T-helper 1 cell treated with Interleukin-12 subunit alpha and Interleukin-12 subunit beta and Interleukin-4 antibody, amounts not matched to agents 30 μg/mL and 1 μg/mL, for 36 hours (primary cell): ENCODE measurements around the gene RAD50.
"Not testable (repeated sequence)": the region's sequence is repeated elsewhere in the genome, so short reads cannot be mapped to it uniquely, and the experiment has no call there.

Source experiments
- H3K27ac Mint-ChIP-seq: one replicate; pipeline ENCODE4 v1.8.0; 2021; ENCODE audit warnings: mild to moderate bottlenecking, mixed read lengths
- H3K27me3 Mint-ChIP-seq: one replicate; pipeline ENCODE4 v1.8.0; 2021; ENCODE audit warnings: low read depth, mixed read lengths
- H3K36me3 Mint-ChIP-seq: one replicate; pipeline ENCODE4 v1.8.0; 2021; ENCODE audit warnings: low read depth, mixed read lengths
- H3K4me1 Mint-ChIP-seq: one replicate; pipeline ENCODE4 v1.8.0; 2021; ENCODE audit warnings: low read depth, mixed read lengths
- H3K4me3 Mint-ChIP-seq: one replicate; pipeline ENCODE4 v1.8.0; 2021; ENCODE audit warnings: mild to moderate bottlenecking, moderate library complexity, mixed read lengths
- H3K9me3 Mint-ChIP-seq: one replicate; pipeline ENCODE4 v1.8.0; 2021; ENCODE audit warnings: mixed read lengths

Gene RAD50

DNA sequence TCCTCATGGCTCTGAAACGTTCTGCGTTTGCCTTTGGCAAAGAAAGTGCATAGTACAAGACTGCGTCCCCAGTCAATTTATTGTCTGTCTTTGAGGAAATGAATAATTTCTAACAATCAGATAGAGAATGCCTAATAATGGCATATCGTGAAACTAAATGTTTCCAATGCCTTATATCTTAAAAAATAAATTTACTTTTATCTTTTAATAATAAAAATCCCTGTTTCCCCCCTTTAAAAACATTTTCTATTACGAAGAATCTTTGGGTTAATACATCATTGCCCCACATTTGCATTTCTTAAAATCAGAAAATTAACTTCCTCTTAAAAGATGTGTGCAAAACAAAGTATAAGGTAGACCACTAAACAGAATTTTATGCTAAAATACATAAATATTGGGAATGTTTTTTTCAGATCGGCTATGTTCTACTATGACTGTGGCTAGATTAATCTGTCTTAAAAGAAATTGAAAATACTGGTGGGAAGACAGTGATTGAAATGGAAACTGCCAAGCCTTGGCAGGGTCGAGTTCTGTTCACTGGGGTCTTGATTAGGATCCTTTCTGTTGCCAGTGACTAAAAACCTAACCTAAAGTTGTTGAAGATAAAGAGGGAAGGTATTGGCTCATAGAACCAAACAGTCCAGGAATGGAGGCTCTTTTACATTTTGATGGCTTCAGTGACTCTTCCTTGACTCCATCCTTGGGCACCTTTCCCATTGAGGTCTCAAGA lies 13.1 kb upstream of the RAD50 start, which contains the start of gene IL5:
Gene IL5 (minus strand): TSS at position 51 of the 730 bp plus-strand sequence. CDS start 44 bp downstream, at position 7.
- H3K27ac Mint-ChIP-seq: no peak within 1 kb of the TSS
- no peak within 1 kb of the TSS for H3K4me3 Mint-ChIP-seq
- peaks cover 24% of the 10 kb centered on the region for H3K4me1 Mint-ChIP-seq
- H3K27me3 Mint-ChIP-seq: peaks cover 2% of the 10 kb centered on the region
- H3K36me3 Mint-ChIP-seq: no peaks in the 10 kb centered on the region
- no peaks in the 10 kb centered on the region for H3K9me3 Mint-ChIP-seq

DNA sequence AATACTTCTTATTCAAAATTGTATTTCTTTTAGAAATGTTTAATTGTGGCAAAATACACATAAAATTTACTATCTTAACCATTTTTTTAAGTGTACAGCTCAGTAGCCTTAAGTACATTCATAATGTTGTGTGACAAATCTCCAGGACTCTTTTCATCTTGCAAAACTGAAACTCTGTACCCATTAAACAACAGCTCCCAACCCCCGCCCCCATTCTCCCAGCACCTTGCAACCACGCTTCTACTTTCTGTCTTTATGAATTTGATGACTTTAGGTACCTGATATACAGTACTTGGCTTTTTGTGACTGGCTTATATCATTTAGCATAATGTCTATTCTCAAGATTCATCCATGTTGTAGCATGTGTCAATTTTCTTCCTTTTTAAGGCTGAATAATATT lies 10.7 kb upstream of the RAD50 start:
- H3K27me3 Mint-ChIP-seq: peaks cover 10% of the 10 kb centered on the region
- H3K4me3 Mint-ChIP-seq: no peak overlapping the region
- H3K4me1 Mint-ChIP-seq: peaks cover 19% of the 10 kb centered on the region
- no peaks in the 10 kb centered on the region for H3K36me3 Mint-ChIP-seq
- no peaks in the 10 kb centered on the region for H3K9me3 Mint-ChIP-seq
- H3K27ac Mint-ChIP-seq: no peak overlapping the region

DNA sequence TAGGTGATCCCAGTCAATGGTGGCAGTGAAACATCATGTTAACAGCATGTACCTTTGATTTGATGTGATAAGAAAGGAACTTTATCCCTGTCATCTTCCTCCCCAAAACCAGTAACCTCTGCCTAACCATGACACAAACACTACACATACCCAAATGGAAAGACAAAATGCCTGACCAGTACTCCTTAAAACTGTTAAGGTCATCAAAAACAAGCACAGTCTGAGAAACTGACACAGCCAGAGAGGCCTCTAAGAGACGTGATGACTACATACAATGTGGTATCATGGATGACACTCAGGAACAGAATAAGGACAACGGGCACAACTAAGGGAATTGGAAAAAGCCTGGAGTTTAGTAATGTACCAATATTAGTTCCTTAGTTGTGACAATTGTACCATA lies 9.5 kb upstream of the RAD50 start:
- Mint-ChIP-seq H3K27ac (no peak overlapping the region), H3K36me3 (no peaks in the 10 kb centered on the region), H3K27me3 (peaks cover 10% of the 10 kb centered on the region), H3K9me3 (no peaks in the 10 kb centered on the region), H3K4me3 (no peak overlapping the region), H3K4me1 (peaks cover 19% of the 10 kb centered on the region)

DNA sequence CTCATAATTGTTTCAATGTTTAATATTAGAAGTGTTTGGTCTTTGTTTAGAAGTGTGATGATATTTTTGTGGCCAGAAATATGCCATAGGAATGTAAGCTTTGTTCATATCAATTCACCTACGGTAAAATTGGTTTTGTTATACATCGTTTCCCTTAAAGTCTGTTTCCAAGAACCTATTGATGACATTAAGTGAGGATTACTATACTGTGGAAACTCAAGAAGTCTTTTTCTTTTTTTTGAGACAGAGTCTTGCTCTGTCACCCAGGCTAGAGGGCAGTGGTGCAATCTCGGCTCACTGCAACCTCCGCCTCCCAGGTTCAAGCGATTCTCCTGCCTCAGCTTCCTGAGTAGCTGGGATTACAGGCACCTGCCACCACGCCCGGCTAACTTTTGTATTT lies 7.9 kb upstream of the RAD50 start:
- Mint-ChIP-seq H3K27me3 (peaks cover 10% of the 10 kb centered on the region), H3K4me1 (peaks cover 16% of the 10 kb centered on the region)
- not testable (repeated sequence) for H3K9me3 Mint-ChIP-seq, H3K27ac Mint-ChIP-seq, H3K4me3 Mint-ChIP-seq, H3K36me3 Mint-ChIP-seq

DNA sequence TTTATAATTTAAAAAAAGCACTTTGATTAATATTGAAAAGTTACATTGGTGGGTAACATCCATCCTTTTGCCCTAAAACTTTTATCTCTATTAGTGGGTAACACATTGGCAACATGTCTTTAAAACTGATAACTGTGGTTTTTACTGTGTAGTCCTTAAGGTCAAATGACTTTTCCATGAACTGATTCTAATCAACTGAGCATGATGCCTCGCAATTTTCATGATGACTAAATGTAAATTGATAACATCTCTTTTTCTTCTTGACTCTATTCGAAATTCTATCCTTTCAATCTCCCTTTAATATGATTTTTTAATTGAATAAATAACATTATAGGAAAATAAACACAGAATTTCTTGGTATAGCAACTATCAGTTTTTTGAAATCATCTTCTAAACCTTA lies 7.2 kb upstream of the RAD50 start:
- peaks cover 12% of the 10 kb centered on the region for H3K4me1 Mint-ChIP-seq
- no peaks in the 10 kb centered on the region for H3K9me3 Mint-ChIP-seq
- no peak overlapping the region for H3K4me3 Mint-ChIP-seq
- no peaks in the 10 kb centered on the region for H3K36me3 Mint-ChIP-seq
- H3K27me3 Mint-ChIP-seq: peaks cover 10% of the 10 kb centered on the region
- no peak overlapping the region for H3K27ac Mint-ChIP-seq

DNA sequence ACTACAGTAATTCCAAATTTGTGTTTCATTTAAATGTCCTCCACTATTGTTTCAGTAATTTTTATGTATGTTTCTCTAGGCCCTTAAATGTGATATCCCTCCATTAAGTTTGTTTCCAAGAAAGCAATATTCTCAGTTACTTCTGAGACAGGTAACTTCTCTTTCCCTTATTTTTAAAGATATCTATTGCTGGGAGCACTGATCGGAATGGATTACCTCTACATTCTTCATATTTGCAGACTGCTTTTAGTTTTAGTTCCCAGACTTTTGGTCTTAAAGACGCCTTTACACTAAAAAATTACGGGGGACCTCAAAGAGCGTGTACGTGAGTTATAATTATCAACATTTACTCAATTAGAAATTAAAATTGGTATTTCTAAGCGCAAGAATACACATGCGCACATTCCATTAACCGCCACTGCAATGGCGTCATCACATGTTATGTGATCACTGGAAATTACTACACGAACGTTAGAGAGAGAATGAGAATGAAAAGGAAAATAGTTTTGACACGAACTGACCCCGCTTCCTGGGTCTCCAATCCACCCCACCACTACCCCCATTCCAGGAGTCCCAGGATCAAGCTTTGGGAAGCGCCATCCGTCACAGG lies 519 bp upstream of the RAD50 start:
- peaks cover 2% of the 10 kb centered on the region for H3K36me3 Mint-ChIP-seq
- peak overlapping the region; percentile 95 for H3K27ac Mint-ChIP-seq

DNA sequence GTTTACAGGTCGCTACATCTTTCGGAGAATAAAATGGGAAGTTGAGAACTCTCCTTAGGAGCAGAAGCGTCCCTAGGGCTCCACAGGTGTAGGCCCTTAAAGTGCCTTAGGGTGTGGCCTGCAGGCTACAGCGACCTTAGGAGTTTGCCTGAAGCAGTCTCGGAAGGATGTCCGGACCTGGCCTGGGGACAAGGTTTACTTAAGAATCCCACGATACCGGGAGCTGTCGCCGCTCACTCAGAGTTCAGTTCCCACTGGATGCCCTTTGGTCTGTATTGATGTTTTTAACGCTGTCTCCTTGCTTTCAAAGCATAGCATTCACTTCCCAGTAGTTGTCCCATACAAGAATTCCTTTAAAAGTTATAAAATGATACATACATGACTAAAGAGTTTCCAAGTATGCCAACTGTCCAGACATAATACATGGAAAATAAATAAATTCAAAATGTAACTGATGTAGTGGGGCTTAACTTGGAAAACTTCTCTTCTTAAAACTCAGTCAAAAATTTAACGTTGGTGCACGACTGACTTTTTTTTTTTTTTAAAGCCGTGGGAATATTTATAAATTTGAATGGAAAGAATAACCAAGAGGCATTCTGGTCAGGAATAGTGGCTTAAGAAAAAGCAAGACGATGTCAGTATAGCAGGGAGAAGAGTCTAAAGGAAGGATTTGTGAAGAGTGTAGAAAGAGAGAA lies 848 bp downstream of the RAD50 start:
- Mint-ChIP-seq H3K27ac (peak overlapping the region; percentile 95), H3K9me3 (no peaks in the 10 kb centered on the region), H3K27me3 (no peaks in the 10 kb centered on the region), H3K4me3 (peak overlapping the region; percentile 92), H3K36me3 (peaks cover 2% of the 10 kb centered on the region), H3K4me1 (peaks cover 22% of the 10 kb centered on the region)

More for the DNA sequence above, 519 bp upstream of the RAD50 start:
- peaks cover 22% of the 10 kb centered on the region for H3K4me1 Mint-ChIP-seq
- H3K27me3 Mint-ChIP-seq: no peaks in the 10 kb centered on the region
- peak overlapping the region; percentile 92 for H3K4me3 Mint-ChIP-seq
- H3K9me3 Mint-ChIP-seq: no peaks in the 10 kb centered on the region

DNA sequence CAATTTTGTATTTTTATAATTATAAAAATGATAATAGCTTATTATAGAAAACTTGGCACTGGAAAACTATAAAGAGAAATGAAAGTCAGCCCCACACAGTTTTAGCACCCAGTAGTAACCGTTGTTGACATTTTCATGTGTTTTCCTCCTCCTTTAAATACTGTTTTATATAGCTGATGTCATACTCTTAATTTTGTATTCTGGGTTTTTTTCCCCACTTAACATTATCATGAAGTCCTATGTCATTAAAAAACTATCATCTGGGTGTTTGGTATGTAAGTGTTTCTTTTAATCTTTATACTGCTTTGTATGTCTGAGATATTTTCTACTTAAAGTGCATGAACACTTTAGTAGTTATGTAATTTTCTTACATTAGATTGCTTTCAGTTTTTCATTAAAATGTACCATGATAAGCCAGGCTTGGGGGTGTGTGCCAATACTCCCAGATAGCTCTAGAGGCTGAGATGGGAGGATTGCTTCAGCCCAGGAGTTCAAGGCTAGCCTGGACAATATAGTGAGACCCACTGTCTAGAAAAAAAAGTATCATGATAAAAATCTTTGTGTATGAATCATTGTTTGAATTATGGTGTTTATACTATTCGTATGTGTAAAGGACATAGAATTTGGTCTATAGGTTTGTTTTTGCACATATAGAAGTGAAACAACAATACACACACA lies 2.7 kb downstream of the RAD50 start:
- H3K4me1 Mint-ChIP-seq: peaks cover 22% of the 10 kb centered on the region
- no peaks in the 10 kb centered on the region for H3K27me3 Mint-ChIP-seq
- peaks cover 2% of the 10 kb centered on the region for H3K36me3 Mint-ChIP-seq
- H3K4me3 Mint-ChIP-seq: peak overlapping the region; percentile 2
- H3K9me3 Mint-ChIP-seq: no peaks in the 10 kb centered on the region
- no peak overlapping the region for H3K27ac Mint-ChIP-seq

DNA sequence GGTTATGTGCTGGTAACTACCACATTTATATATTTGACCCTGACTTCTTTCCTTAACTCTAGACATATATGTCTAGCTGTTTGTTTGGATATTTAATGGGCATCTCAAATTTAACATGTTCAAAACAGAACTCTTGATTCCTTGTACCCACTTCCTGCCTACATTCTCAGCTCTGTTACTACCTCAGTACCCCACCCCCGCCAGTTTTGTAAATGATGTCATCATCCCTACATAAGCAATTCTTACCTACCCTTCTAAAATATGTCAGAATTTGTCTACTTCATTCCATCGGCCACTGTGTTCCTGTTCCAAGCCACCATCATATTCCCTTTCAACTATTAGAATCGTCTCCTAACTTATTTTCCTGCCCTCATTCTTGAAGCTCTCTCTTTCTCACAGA lies 4.8 kb downstream of the RAD50 start:
- Mint-ChIP-seq H3K27ac (no peak overlapping the region), H3K36me3 (peaks cover 14% of the 10 kb centered on the region), H3K4me3 (no peak overlapping the region), H3K4me1 (peaks cover 27% of the 10 kb centered on the region), H3K27me3 (no peaks in the 10 kb centered on the region), H3K9me3 (peaks cover 6% of the 10 kb centered on the region)

DNA sequence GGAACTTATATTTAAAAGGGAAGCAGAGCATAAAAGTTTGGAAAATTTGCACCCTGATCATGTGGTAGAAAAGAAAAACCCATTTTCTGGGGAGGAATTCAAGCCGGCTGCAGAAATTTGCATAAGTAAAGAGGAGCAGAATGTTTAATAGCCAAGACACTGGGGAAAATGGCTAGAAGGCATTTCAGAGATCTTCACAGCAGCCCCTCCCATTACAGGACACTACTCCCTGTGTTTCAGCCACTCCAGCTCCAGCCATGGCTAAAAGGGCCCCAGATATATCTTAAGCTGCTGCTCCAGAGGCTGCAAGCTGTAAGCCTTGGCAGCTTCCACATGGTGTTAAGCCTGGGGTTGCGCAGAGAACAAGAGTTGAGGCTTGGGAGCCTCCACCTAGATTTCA lies 7.8 kb downstream of the RAD50 start:
- H3K27me3 Mint-ChIP-seq, H3K27ac Mint-ChIP-seq, H3K4me3 Mint-ChIP-seq, H3K9me3 Mint-ChIP-seq: not testable (repeated sequence)
- H3K4me1 Mint-ChIP-seq: peaks cover 17% of the 10 kb centered on the region
- H3K36me3 Mint-ChIP-seq: peaks cover 33% of the 10 kb centered on the region

DNA sequence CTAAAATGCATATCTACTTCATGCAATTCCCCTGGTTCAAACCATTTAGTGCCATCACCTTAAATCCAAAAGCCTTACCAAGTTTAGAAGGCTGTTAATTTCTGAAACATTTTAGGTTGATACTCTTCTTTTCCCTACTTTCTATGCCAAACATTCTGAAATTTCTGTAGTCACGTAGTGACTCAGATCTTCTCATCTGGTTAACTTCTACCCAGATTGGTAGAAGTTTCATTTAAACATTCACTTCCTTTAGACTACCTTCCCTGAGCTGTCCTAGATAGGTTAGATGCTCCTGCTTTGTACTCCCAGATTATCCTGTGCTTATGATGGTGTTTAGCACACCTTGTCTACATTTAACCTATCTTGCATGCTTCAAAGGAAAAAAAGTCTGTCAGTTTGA lies 9.9 kb downstream of the RAD50 start:
- peak overlapping the region; percentile 33 for H3K4me3 Mint-ChIP-seq
- peaks cover 25% of the 10 kb centered on the region for H3K4me1 Mint-ChIP-seq
- no peak overlapping the region for H3K27ac Mint-ChIP-seq
- peaks cover 6% of the 10 kb centered on the region for H3K9me3 Mint-ChIP-seq
- peaks cover 44% of the 10 kb centered on the region for H3K36me3 Mint-ChIP-seq
- no peaks in the 10 kb centered on the region for H3K27me3 Mint-ChIP-seq

DNA sequence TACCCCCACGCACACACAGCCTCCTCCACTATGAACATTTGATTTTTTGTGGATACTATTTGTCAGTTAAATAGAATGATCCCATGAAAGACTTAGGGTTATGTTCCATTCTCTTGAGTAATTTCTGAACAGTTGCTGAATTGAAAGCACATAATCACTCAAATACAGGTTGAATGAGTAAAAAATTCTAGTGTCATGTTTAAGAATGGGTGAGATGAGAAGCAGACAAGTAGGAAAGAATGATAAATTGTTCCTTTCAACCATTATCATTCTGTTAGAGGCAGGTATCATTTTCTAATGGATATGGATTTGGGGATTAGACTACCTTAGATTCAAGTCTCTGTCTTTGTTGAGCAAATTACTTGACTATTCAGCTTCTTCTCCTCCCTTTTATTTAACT lies 19.3 kb downstream of the RAD50 start:
- no peaks in the 10 kb centered on the region for H3K27me3 Mint-ChIP-seq
- no peak overlapping the region for H3K4me3 Mint-ChIP-seq
- H3K4me1 Mint-ChIP-seq: peaks cover 2% of the 10 kb centered on the region
- peaks cover 50% of the 10 kb centered on the region for H3K36me3 Mint-ChIP-seq
- no peak overlapping the region for H3K27ac Mint-ChIP-seq
- peaks cover 10% of the 10 kb centered on the region for H3K9me3 Mint-ChIP-seq

DNA sequence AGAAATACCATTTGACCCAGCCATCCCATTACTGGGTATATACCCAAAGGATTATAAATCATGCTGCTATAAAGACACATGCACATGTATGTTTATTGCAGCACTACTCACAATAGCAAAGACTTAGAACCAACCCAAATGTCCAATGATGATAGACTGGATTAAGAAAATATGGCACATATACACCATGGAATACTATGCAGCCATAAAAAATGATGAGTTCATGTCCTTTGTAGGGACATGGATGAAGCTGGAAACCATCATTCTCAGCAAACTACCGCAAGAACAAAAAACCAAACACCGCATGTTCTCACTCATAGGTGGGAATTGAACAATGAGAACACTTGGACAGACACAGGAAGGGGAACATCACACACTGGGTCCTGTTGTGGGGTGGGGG lies 27.8 kb downstream of the RAD50 start:
- H3K4me3 Mint-ChIP-seq, H3K4me1 Mint-ChIP-seq, H3K9me3 Mint-ChIP-seq, H3K27ac Mint-ChIP-seq, H3K27me3 Mint-ChIP-seq: not testable (repeated sequence)
- peaks cover 47% of the 10 kb centered on the region for H3K36me3 Mint-ChIP-seq

DNA sequence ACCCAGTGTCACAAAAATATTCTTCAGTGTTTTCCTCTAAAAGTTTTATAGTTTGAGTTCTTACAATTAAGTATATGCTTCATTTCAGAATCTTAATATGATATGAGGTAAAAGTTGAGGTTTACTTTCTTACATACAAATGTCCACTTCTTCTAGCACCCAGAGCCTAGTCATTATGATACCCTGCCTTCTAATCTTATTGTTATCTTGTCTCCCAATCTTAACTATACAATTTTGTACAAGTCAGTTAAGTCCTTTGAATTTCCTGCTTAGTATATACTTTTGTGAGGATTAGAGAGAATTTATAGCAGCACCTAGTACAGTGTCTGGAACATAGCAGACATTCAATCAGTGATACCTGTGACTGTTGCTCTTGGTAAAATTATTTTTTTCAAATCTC lies 29.3 kb downstream of the RAD50 start:
- H3K4me1 Mint-ChIP-seq: peaks cover 5% of the 10 kb centered on the region
- no peak overlapping the region for H3K27ac Mint-ChIP-seq
- H3K27me3 Mint-ChIP-seq: no peaks in the 10 kb centered on the region
- peaks cover 49% of the 10 kb centered on the region for H3K36me3 Mint-ChIP-seq
- no peaks in the 10 kb centered on the region for H3K9me3 Mint-ChIP-seq
- no peak overlapping the region for H3K4me3 Mint-ChIP-seq
